Ishikawa (cell line): ENCODE data around the gene MRPS34.

ENCODE experiments used
- CEBPB ChIP-seq: IDR thresholded peaks from 2 replicates; pipeline ENCODE4 v1.6.1; 2012
- CREB1 ChIP-seq: IDR thresholded peaks from 2 replicates; pipeline ENCODE4 v1.6.1; 2012; ENCODE audit warnings: low read depth
- EGR1 ChIP-seq: IDR thresholded peaks from 2 replicates; pipeline ENCODE4 v1.6.1; 2012
- EP300 ChIP-seq: IDR thresholded peaks from 2 replicates; pipeline ENCODE4 v1.6.1; 2012; ENCODE audit warnings: borderline replicate concordance
- FOXM1 ChIP-seq: IDR thresholded peaks from 2 replicates; pipeline ENCODE4 v1.6.1; 2012; ENCODE audit warnings: low read depth, borderline replicate concordance
- MAX ChIP-seq: IDR thresholded peaks from 2 replicates; pipeline ENCODE4 v1.6.1; 2012
- NFIC ChIP-seq: IDR thresholded peaks from 2 replicates; pipeline ENCODE4 v1.6.1; 2012
- RAD21 ChIP-seq: IDR thresholded peaks from 2 replicates; pipeline ENCODE4 v1.6.1; 2012; ENCODE audit warnings: low read depth
- REST ChIP-seq: IDR thresholded peaks from 2 replicates; pipeline ENCODE4 v1.6.1; 2012; ENCODE audit warnings: low read depth, mild to moderate bottlenecking
- TAF1 ChIP-seq: IDR thresholded peaks from 2 replicates; pipeline ENCODE4 v1.6.1; 2012; ENCODE audit warnings: low read depth, mild to moderate bottlenecking
- TCF12 ChIP-seq: IDR thresholded peaks from 2 replicates; pipeline ENCODE4 v1.6.1; 2012; ENCODE audit warnings: low read depth
- TEAD4 ChIP-seq: IDR thresholded peaks from 2 replicates; pipeline ENCODE4 v1.6.1; 2012
- USF1 ChIP-seq: IDR thresholded peaks from 2 replicates; pipeline ENCODE4 v1.6.1; 2012
- YY1 ChIP-seq: IDR thresholded peaks from 2 replicates; pipeline ENCODE4 v1.6.1; 2012; ENCODE audit warnings: low read depth
- ZBTB7A ChIP-seq: IDR thresholded peaks from 2 replicates; pipeline ENCODE4 v1.6.1; 2012; ENCODE audit warnings: low read depth

The MRPS34 gene

DNA sequence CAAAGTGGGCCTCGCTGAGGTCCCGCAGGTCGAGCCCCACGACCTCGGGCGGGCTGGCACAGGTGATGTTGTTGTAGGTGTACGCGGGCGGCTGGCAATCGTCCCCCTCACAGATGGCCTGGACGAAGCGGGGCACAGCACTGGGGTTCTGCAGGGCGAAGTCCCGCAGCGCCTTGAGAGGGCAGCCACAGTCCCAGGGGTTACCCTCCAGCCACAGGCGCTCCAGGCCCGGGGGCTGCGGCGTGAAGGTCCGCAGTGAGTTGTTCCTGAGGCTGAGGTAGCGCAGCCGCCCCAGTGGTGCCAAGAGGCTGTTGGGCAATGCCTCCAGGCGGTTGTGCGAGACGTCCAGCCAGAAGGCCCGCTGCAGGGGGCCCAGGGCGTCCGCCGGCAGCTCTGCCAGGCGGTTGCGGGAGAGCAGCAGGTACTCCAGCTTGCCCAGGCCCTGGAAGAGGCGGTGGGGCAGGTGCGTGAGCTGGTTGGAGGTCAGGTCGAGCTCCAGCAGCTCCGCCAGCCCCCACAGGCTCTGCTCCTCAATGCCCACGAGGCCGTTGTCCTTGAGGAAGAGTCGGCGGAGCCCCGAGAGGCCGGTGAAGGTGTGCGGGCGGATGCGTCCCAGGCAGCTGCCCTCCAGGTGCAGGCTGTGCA, 17.8 kb upstream of the MRPS34 start:
- TF ChIP-seq CEBPB, result no peak
- TF ChIP-seq TEAD4, result no peak
- TF ChIP-seq CREB1, result no peak
- TF ChIP-seq MAX, result no peak
- no peak for TF ChIP-seq USF1
- no peak for TF ChIP-seq ZBTB7A

- TF ChIP-seq CREB1, result no peak
- no peak for TF ChIP-seq ZBTB7A
- TF ChIP-seq USF1, result no peak
- TF ChIP-seq CEBPB, result no peak
- no peak for TF ChIP-seq EGR1
- TF ChIP-seq YY1, result no peak
- TF ChIP-seq TCF12, result no peak
- TF ChIP-seq TAF1, result no peak
- TF ChIP-seq MAX, result no peak
- TF ChIP-seq TEAD4, result no peak
- no peak for TF ChIP-seq FOXM1
- TF ChIP-seq REST, result no peak
- no peak for TF ChIP-seq NFIC
- no peak for TF ChIP-seq RAD21
- no peak for TF ChIP-seq EP300
Observed at GRCh38 chr16:1790261-1790610, 17.3 kb upstream of the MRPS34 start.

DNA sequence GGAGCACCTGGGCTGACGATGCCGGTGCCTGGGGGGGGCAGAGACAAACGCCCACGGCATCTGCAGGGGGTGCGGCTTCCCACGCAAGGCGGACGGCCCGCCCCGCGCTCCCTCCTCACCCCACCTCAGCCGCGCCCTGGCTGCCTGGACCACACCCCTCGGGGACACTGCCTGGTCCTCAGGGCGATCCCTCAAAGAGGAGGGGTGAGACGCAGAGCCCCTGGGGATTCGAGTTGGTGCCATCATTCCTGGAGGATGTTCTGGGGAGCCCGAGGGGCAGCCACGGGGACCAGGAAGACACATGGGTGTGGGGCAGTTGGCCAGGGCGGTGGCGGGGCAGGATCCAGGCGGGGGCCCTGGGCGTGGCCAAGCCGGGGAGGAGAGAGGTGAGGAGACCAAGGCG, 16.7 kb upstream of the MRPS34 start:
- TF ChIP-seq TEAD4 (no peak), USF1 (no peak), TCF12 (no peak), TAF1 (no peak), MAX (no peak), CEBPB (no peak), ZBTB7A (no peak), RAD21 (no peak), REST (no peak), NFIC (no peak), CREB1 (no peak), FOXM1 (no peak), YY1 (no peak), EP300 (no peak), EGR1 (no peak)

DNA sequence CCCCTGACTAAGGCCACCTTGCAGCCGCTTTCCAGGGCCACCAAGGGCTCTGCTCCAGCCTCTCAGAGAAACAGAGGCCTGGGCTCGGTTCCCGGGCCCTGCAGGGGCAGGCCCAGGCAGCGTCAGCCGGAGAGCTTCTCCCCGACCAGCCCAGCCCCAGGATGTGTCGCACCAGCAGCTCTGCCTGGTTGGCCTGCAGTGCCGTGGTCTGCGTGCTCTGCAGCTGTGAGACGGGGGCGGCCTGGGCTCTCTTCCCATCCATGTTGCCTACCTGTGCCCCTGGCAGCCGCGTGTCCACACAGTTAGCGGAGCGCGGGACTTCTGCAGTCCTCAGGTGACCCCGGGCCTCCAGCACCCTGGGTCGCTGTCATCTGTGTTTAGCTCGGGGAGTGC, 15.8 kb upstream of the MRPS34 start:
- no peak for TF ChIP-seq YY1
- TF ChIP-seq EP300, result no peak
- TF ChIP-seq CEBPB, result no peak
- TF ChIP-seq TAF1, result no peak
- no peak for TF ChIP-seq EGR1
- TF ChIP-seq CREB1, result no peak
- no peak for TF ChIP-seq TEAD4
- no peak for TF ChIP-seq USF1
- TF ChIP-seq ZBTB7A, result no peak
- no peak for TF ChIP-seq FOXM1
- TF ChIP-seq TCF12, result no peak
- no peak for TF ChIP-seq RAD21
- no peak for TF ChIP-seq REST
- TF ChIP-seq NFIC, result no peak
